GM19467 (cell line): ENCODE measurements around the gene DSCAM.

Source experiments
- ATAC-seq: cut with Tn5 transposase; IDR thresholded peaks from one replicate; pipeline ENCODE4 v1.9.1; 2021; ENCODE audit warnings: mild to moderate bottlenecking, moderate library complexity; ENCODE audit not compliant: unreplicated experiment

Gene DSCAM

DNA sequence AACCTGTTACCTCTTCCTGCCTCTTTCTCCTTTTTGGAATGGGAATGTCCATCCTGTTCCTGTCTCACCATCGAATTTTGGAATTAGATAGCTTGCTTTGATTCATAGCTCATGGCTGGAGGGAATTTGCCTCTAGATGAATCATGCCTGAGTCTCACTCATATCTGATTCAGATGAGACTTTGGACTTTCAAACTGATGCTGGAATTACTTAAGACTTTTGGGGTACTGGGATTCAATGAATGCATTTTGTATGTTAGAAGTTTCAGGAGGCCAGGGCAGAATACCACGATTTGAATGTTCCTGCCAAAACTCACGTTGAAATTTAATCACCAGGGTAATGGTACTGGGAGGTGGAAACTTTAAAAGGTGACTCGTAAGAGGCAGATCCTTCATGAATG, 132.4 kb downstream of the DSCAM start:
- ATAC-seq: no peak

DNA sequence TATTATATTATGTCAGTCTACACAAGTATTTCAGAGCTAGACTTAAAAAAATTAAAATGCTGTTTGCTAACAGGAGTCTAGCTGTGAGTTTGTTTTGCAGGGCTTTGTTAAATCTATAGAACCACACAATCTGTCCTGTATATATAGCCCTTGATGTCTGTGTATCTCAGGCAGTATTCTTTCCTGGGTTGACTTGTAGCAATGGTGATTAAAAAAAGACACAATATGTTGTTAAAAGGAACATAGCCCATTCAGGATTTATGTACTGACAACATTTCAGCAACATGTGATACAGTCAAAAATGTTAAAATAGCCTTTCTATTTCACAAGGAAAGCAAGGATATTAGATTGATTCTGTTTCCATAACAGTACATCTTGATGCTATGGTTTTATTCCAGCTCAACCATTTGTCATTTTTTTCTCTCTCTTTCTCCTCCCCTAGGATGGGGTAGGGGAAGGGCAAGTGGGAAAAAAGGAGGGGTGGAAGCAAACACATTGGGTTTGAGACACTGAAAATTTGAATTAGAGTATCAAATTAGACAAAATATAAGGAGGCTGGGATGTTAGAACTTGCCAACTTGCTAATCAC, 139.2 kb downstream of the DSCAM start:
- ATAC-seq: no peak

- no peak for ATAC-seq
Measured at GRCh38 chr21:40706806-40707655, 139.9 kb downstream of the DSCAM start.

DNA sequence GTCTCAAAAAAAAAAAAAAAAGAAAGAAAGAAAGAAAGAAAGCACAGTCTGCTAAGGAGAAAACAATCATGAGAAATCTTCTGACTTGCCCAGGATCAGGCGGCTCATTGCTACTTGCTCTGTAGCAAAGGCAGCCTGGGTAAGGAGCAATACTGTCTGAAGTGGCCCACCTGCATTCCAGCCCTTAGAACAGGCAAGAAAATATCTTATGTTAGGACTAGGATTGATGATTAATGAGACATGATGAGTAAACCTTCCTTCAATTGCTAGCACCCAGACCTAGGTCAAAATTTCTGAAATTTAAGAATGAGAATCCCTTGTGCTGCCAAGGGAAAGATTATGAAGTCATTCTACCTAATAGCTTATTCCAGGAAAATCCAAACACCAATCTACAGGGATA, 140.8 kb downstream of the DSCAM start:
- ATAC-seq: no peak

GRCh38 chr21:40704141-40704540, 142.8 kb downstream of the DSCAM start:
- no peak for ATAC-seq

DNA sequence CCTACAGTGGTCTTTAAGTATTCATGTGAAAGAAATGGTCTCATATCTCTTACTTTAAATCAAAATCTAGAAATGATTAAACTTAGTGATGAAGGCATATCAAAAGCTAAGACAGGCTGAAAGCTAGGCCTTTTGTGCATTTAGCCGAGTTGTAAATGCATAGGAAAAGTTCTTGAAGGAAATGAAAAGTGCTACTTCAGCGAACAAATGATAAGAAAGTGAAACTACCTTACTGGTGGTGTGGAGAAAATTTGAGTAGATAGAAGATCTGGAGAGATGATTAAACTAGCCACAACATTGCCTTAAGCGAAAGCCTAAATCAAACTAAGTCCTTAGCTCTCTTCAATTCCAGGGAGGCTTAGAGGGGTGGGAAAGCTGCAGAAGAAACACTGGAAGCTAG, 147.6 kb downstream of the DSCAM start:
- ATAC-seq: no peak

DNA sequence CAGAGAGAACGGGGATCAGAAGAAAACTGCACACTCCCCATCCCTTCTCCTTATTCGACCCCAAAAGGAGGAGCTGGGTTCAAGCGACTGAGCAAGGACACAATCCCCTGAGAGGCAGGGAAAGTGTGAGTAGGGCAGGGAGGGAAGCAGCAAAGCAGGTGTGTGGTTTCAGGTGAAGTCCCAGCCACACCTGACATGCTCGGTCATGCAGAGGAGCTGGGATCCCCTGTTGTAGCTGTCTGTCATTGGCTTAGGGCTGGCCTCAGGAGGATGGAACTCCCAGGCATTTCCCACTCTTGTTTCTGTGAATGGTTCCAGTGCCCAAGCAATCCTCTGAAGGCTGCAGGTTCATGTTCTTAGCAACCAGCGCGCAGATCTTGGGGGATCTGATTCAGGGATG, 150.7 kb downstream of the DSCAM start:
- ATAC-seq: no peak

DNA sequence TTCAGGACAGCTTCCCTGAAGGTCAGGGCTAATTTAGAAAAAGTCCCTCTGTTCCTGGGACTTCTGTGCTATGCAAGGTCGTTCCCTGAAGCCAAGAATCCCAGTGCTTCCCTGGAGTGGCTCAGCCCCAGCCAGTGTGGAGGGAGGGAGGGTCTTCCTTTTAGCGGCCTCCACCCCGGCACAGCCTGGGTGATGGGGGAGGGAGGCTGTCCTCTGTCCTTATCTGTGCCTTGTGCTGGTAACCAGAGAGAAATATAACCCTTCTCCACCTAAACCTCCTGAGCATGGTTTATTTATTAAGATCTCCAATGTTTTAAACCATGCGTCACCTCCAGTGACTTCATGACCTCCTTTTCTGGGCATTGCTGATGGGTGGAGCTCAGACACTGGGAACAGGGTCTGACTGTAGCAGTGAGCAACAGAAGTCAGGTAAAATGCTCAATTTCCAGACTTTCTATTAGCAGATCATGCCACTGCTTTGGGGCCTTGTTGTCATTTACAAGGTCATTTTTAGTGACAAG, 157.1 kb downstream of the DSCAM start:
- ATAC-seq: no peak

DNA sequence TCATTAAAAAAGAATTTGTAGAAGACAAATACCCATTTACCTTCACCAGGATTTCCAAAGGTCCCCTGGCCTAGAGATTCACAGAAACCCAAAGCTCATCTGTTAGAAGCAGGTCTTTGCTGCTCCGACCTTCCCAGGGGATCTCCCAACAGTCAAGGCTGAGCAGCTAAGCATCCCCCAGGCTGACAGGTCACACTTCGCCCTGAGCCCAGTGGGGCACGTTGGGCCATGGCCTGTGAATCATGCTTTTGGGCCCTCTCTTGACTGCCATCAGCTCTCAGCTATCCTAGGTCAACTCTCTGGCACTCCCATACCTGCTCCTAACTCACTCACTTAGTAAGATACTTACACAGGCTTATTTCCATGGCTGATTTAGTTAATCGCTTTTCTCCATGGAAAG, 157.7 kb downstream of the DSCAM start:
- no peak for ATAC-seq

- ATAC-seq: no peak
Measured at GRCh38 chr21:40688106-40688864, 158.7 kb downstream of the DSCAM start.

DNA sequence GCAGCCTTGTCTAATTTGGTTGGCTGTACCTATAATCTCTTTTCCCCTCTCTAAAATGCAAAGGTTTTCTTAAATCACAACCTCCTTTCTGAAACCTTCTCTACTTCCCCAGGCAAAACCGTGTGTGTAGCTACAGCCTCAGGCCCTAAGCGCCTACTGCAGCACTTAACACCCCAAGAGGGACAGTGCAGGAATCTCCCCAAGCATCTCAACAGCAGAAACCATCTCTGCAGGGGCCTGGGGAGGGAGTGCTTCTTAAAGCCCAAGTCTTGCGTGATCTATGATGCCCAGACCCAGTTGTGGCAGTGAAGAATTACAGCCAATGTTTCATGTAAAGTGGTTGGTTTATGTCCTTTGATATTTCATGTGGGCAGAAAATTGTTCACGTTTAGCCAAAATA, 159.3 kb downstream of the DSCAM start:
- no peak for ATAC-seq

- ATAC-seq: no peak
Measured at GRCh38 chr21:40686526-40686925, 160.4 kb downstream of the DSCAM start.

DNA sequence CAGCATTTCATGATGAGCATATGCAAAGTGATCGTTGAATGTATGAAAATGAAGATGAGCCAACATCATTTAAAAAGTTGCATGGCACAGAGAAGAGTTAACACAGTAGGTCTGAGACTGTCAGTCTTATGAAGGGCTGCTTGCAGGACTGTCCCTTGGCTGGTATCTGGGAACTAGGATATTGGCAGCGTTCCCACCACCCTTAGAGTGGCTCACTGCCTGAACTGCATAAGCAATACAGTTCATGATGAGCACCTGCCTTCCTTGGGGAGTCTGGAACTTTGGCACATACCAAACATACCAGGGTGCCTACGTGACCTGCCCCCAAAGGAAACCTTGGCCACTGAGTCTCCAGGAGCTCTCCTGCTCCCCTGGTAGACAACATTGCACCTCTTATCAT, 161.8 kb downstream of the DSCAM start:
- ATAC-seq: no peak

DNA sequence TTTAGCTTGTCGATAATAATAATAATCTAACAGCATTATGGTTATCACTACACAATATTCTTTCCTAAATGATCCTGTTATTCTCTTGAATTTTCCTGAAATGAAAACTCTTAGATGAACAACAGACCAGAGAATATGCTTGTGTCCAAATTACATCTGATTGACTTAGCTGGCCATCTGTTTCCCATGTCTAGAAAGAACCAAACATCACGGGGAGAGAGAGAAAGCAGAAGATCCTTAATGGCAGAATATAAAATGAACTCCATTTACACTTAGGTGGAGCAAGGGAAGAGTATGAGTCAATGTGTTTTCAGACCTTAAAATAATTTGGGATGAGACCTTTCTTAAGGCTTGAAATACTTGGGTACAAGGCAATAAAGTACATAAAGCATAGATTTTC, 162.2 kb downstream of the DSCAM start:
- ATAC-seq: no peak

- no peak for ATAC-seq
Measured at GRCh38 chr21:40683349-40683748, 163.6 kb downstream of the DSCAM start.

DNA sequence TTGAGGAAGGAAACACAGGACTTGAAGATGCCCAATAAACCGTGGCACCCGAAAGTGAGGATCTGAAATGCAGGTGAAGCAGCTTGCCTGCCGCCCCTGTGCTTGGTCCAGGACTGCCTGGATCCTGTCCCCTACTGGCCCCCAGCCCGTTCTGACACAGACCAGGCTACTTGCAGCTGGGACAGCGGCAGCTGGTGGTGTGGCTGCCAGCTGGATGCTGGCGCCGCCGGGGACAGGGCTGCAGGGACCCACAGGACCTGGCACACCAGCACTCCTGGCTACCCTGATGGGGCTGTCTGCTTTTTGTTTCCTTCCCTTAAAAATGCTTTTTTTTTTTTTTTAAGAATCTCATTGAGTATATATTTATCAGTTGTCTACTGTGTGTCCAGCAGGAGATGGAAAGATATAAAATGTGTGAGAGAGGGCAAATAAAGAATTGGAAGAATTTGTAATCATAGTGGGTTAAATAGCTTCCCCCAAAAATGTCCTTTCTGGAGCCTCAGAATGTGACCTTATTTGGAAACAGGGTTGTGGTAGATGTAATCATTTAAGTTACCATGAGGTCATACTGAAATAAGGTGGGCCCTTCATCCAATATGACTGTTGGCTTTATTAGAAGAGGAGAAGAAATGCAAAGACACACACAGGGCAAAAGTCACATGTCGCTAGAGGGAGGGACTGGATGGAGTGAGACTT, 165.6 kb downstream of the DSCAM start:
- ATAC-seq: no peak

DNA sequence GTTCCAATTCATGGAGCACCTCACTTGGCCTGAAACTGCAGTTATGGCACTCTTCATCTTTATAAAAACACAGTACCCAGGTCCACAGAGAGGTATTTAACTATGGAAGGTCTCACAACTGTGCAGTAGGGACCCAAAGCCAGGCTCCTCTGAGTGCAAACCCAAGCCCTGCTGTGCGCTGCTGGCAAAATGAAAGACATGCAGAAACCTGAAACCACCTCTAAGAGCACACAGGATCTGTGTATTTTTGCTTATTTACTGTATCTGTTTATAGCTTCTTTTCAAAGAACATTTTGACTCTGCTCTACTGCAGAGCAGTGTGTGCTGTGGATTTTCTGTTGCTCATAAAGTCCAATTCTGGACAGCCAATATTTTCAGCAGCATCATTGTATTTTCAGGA, 166.6 kb downstream of the DSCAM start:
- no peak for ATAC-seq

GRCh38 chr21:40678681-40679284, 168.2 kb downstream of the DSCAM start:
- no peak for ATAC-seq

DNA sequence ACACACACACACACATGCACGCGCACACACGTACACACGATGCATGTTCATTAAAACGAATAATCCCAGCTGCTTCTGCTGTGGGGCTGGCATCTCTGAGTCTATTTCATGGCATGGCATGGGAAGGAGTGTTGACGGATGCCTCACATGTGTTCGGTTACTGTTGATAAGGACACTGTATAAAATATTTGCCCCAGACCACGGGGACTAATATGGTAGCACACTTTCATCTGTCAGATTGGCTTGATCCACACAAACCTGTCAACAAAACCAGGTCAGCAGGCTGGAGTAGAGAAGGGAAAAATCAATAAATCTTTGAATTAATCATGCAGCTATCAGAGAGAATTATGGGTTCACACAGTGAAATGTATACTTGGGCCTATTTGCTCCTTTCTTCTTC, 171.9 kb downstream of the DSCAM start:
- no peak for ATAC-seq

DNA sequence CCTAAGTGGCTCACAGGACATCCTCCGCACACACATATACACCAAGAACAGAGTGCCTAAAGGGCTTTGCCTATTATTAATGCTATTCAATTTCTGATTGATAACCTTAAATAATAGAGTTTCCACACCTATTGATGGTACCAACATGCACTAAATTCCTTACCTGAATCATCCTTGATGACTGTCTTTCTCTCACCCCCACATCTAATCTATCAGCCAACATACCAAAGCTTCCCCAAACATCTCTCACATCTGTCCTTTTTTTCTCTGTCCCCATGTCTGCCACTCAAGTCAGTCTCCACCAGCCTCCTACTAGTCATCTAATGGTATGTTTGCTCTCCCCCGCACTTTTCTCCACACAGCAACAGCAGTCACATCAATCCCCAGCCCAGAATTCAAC, 174.4 kb downstream of the DSCAM start:
- no peak for ATAC-seq

DNA sequence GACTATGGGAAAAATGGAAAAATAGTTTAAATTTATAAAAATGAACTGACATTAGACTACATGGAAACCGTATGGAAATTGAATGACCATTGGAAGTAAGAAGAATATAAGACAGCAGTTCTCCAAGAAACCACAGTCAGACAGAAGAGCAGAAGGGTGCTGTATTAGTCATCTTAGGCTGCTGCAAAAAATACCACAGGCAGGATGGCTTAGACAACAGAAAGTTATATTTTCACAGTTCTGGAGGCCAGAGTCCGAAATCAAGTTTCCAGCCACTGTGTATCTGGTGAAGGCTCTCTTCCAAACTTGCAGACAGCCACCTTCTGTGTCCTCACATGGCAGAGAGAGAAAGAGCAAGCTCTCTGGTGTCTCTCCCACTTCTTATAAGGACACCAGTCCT, 175.2 kb downstream of the DSCAM start:
- ATAC-seq: no peak
